ENCODE measurements around the gene NOP56. TPM values are rescaled to one million over a fixed set of nuclear protein-coding genes. Genes with fewer than 3 reads are reported as not detected.

Gene NOP56
- total RNA-seq, 1 donor from 2014 or later, result 54.2 TPM

DNA sequence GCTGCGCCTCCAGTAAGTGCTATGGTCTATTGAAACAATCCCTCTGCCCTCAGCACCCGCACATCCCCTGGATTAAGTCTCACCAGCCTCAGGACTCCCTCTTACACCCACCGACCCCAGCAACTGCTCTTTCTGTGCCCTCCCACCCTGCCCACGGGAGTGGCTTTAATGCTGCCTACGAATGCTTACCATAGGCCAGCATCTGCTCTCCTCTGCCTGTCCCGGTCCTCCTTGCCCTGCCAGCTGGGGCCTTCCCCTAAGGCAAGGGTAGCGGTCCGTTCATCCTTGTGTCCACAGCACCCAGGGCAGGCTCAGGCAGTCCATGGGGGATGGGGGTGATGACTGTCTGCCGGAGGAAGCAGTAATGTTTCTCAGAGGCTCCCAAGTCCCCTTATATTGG lies 44.2 kb downstream of the NOP56 start:
- ATAC-seq, result no peak
- no peak for DNase-seq
- intact Hi-C loops (cut with micrococcal nuclease), result no loop called here

DNA sequence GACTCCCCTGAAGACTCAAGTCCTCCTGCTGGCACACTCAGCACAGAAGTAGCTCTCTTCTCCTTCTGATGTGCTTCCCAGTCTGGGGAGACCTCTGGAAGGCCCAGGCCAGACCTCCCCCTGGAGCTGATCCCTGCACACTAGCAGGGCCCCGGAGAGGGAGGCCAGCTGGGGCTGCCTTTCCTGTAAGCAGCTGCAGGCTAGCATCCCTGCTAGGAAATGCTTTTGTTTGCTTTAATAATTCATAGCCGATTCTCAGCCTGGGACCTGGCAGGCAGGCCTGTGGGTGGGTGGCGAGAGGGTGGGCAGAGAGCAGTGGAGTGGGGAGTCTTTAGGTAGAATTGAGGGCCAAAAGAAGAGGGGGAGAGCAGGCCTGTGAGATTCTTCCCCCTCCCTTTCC lies 45.3 kb downstream of the NOP56 start:
- ATAC-seq, result no peak
- intact Hi-C loops (cut with micrococcal nuclease), result no loop called here
- no peak for DNase-seq

GRCh38 chr20:2698186-2698817 lies 45.9 kb downstream of the NOP56 start:
- ATAC-seq (no peak), DNase-seq (no peak)
- intact Hi-C loops (cut with micrococcal nuclease), result no loop called here

DNA sequence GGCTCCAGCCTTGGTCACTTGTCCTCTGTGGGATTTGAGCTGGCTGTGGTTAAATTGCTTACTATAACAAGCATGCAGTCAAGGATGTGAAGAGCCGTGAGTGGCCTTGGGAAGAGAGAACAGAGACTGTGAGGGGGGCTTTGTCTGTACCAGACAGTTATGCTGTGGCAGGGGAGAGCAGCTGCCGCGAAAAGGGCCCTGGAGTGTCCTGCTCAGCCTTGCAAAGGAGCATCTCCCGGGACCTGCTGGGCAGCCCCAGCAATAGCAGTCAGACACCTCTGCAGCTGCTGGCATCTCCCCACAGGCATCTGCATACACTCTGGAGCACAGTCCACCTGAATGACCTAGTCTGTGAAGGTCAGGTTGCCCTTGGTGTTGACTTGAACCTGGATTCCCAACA lies 46.5 kb downstream of the NOP56 start:
- intact Hi-C loops (cut with micrococcal nuclease), result no loop called here
- ATAC-seq (no peak), DNase-seq (no peak)

- no peak for DNase-seq
- intact Hi-C loops (cut with micrococcal nuclease), result no loop called here
Observed at GRCh38 chr20:2699775-2700413, 47.5 kb downstream of the NOP56 start.

GRCh38 chr20:2700913-2701620 lies 48.6 kb downstream of the NOP56 start:
- DNase-seq, result no peak
- intact Hi-C loops (cut with micrococcal nuclease), result no loop called here
- no peak for ATAC-seq

More at GRCh38 chr20:2699775-2700413, 47.5 kb downstream of the NOP56 start:
- no peak for ATAC-seq

GRCh38 chr20:2701671-2702081 lies 49.2 kb downstream of the NOP56 start:
- ATAC-seq (no peak), DNase-seq (no peak)
- intact Hi-C loops (cut with micrococcal nuclease), result no loop called here

- no peak for ATAC-seq
- intact Hi-C loops (cut with micrococcal nuclease), result no loop called here
- DNase-seq, result no peak
Observed at GRCh38 chr20:2703716-2704475, 51.5 kb downstream of the NOP56 start.

- ATAC-seq (no peak), DNase-seq (no peak)
- intact Hi-C loops (cut with micrococcal nuclease), result no loop called here
Observed at GRCh38 chr20:2705931-2706645, 53.7 kb downstream of the NOP56 start.

DNA sequence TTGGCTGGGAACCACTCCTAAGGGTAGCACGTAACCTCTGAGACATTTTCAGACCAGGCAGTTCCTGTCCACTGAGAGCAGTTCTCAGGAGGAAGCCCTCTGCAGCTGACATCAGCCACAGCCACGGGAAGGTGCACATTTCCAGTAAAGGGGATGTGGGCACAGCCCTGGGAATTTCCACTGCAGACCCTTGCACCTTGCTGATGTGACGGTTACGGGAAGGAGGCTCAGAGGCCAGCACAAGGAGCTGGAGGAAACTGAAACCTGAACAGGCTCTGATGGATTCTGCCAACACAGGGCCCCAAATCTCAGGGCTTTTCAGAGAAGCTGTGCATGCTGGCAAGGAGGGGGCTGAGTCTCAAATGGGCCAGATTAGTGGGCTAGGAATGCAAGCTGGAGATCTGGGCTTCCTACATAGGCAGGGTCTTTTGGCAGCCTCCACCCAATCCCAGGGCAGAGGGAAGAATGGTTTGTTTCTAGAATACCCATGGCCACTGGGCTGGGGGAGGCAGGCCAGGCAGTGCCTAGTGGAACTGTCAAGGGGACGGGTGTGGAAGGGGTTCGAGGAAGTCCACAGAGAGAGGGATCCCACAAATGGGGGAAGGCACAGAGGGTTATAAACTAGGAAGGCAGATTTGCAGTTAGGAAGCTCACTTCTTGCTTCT lies 54.4 kb downstream of the NOP56 start:
- ATAC-seq, result no peak
- no peak for DNase-seq
- intact Hi-C loops (cut with micrococcal nuclease), result no loop called here

- intact Hi-C loops (cut with micrococcal nuclease), result no loop called here
- no peak for ATAC-seq
- no peak for DNase-seq
Observed at GRCh38 chr20:2707353-2708072, 55.1 kb downstream of the NOP56 start.

Small RNA genes within 50 kb of the gene (microRNA-seq; reads per million reads assigned to microRNA genes)
- 4.9 reads per million for gene MIR1292 (ENCODE audit: borderline number of aligned reads)

Other genes starting within 250 kb of the NOP56 start
- gene SNRPB, start 181.8 kb upstream of the NOP56 start, total RNA-seq, result 51.3 TPM
- 5.8 TPM for gene ZNF343, start 143.7 kb upstream of the NOP56 start, total RNA-seq
- gene TMC2, start 116.1 kb upstream of the NOP56 start, total RNA-seq, result 0.10 TPM
- gene IDH3B, start 11.6 kb downstream of the NOP56 start, total RNA-seq, result 247 TPM
- gene EBF4, start 40.1 kb downstream of the NOP56 start, total RNA-seq, result 3.7 TPM
- gene CPXM1, start 148.0 kb downstream of the NOP56 start, total RNA-seq, result 1.7 TPM
- gene C20orf141, start 162.4 kb downstream of the NOP56 start, total RNA-seq, result not detected
- gene TMEM239, start 163.7 kb downstream of the NOP56 start, total RNA-seq, result not detected
- gene PCED1A, start 188.0 kb downstream of the NOP56 start, total RNA-seq, result 10.2 TPM
- gene VPS16, start 188.1 kb downstream of the NOP56 start, total RNA-seq, result 15.8 TPM
- gene PTPRA, start 220.8 kb downstream of the NOP56 start, total RNA-seq, result 26.5 TPM